Thoracic aorta (tissue), 2 donors: ENCODE results near the gene SLC35C1. TPM values are rescaled to one million over a fixed set of nuclear protein-coding genes. Genes with fewer than 3 reads are reported as not detected.

Experiments used
- ATAC-seq: fragments of 150-250 bp; one replicate; pipeline ENCODE4 v1.8.0; 2017; ENCODE audit warnings: low read depth; ENCODE audit not compliant: insufficient number of reproducible peaks, low FRiP score
- DNase-seq: peaks from one replicate; pipeline ENCODE4 v3.0.0-alpha.2; 2020; ENCODE audit warnings: low spot score
- H3K27ac ChIP-seq, 2 donors: fragments of 200-600 bp; sonication (generic); 1 replicate in 1 of 2; 2 replicates in 1 of 2; pipeline ENCODE4 v1.5.1; 2016; ENCODE audit warnings: mild to moderate bottlenecking in 2 of 2, moderate library complexity in 2 of 2
- H3K27me3 ChIP-seq: fragments of 200-600 bp; sonication (generic); replicated peaks from 2 replicates; pipeline ENCODE4 v1.6.0; 2016; ENCODE audit warnings: mild to moderate bottlenecking; ENCODE audit not compliant: insufficient read depth
- H3K36me3 ChIP-seq: fragments of 200-600 bp; sonication (generic); one replicate; pipeline ENCODE4 v1.5.1; 2016
- H3K4me1 ChIP-seq, 2 donors: fragments of 200-600 bp; sonication (generic); 1 replicate in 1 of 2; 2 replicates in 1 of 2; pipeline versions ENCODE4 v1.5.1 to v1.6.0; 2016; ENCODE audit warnings: low read depth in 2 of 2, mild to moderate bottlenecking in 1 of 2; ENCODE audit not compliant: control insufficient read depth in 1 of 2
- H3K4me3 ChIP-seq: fragments of 200-600 bp; sonication (generic); 2 replicates; pipeline ENCODE4 v1.5.1; 2016; ENCODE audit warnings: mild to moderate bottlenecking
- H3K9me3 ChIP-seq: fragments of 200-600 bp; sonication (generic); 2 replicates; pipeline ENCODE4 v1.5.1; 2016
- CTCF ChIP-seq: fragments of 200-600 bp; sonication (generic); IDR thresholded peaks from one replicate; pipeline ENCODE4 v1.5.1; 2019; ENCODE audit warnings: antibody characterized with exemption
- total RNA-seq, 2 donors: library from RNA; depleted of rRNA; stranded (reverse); fragments of >200 nt; gene quantifications; one replicate each; pipeline versions ENCODE4 v1.1.0 to v1.2.3, GENCODE V29; 2016

SLC35C1 gene
- total RNA-seq, 2 donors from 2014 or later = 18.8 to 28.4 TPM

- H3K9me3 ChIP-seq = no peaks in the 10 kb centered on the region
- H3K27me3 ChIP-seq = no peaks in the 10 kb centered on the region
- H3K27ac ChIP-seq = no peak overlapping the region
- ATAC-seq (no peak), DNase-seq (no peak)
- H3K4me3 ChIP-seq = no peak overlapping the region
- no peaks in the 10 kb centered on the region for H3K36me3 ChIP-seq
- TF ChIP-seq CTCF = no peak
- no peaks in the 10 kb centered on the region for H3K4me1 ChIP-seq
Observed at GRCh38 chr11:45828996-45829395, 24.0 kb downstream of the SLC35C1 start.

DNA sequence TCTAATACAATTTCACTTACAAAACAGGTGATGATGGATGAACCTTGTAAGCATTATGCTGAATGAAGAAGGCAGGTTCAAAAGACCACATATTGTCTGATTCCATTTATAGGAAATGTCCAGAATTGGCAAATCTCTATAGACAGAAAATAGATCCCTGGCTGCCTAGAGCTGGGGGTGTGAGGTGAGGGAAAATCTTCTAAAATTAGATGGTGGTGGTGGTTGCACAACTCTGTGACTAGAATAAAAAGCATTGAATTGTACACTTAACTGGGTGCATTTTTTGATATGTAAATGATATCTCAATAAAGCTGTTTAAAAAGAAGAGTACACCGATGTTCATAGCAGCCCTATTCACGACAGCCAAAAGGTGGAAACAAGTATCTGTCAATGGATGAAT, 25.6 kb downstream of the SLC35C1 start:
- DNase-seq = no peak
- no peak for TF ChIP-seq CTCF
- Histone ChIP-seq H3K27me3 (no peaks in the 10 kb centered on the region), H3K4me1 (no peaks in the 10 kb centered on the region), H3K9me3 (no peaks in the 10 kb centered on the region), H3K27ac (no peak overlapping the region), H3K36me3 (no peaks in the 10 kb centered on the region), H3K4me3 (no peak overlapping the region)
- no peak for ATAC-seq

GRCh38 chr11:45832811-45833441, 28.0 kb downstream of the SLC35C1 start:
- Histone ChIP-seq H3K36me3 (no peaks in the 10 kb centered on the region), H3K4me1 (no peaks in the 10 kb centered on the region), H3K27me3 (no peaks in the 10 kb centered on the region), H3K9me3 (no peaks in the 10 kb centered on the region), H3K27ac (no peak overlapping the region), H3K4me3 (no peak overlapping the region)
- no peak for TF ChIP-seq CTCF
- DNase-seq (no peak), ATAC-seq (no peak)

- ATAC-seq (no peak), DNase-seq (no peak)
- Histone ChIP-seq H3K36me3 (no peaks in the 10 kb centered on the region), H3K27me3 (no peaks in the 10 kb centered on the region), H3K27ac (no peak overlapping the region), H3K4me3 (no peak overlapping the region), H3K9me3 (no peaks in the 10 kb centered on the region), H3K4me1 (no peaks in the 10 kb centered on the region)
- TF ChIP-seq CTCF = no peak
Observed at GRCh38 chr11:45833761-45834160, 28.8 kb downstream of the SLC35C1 start.

DNA sequence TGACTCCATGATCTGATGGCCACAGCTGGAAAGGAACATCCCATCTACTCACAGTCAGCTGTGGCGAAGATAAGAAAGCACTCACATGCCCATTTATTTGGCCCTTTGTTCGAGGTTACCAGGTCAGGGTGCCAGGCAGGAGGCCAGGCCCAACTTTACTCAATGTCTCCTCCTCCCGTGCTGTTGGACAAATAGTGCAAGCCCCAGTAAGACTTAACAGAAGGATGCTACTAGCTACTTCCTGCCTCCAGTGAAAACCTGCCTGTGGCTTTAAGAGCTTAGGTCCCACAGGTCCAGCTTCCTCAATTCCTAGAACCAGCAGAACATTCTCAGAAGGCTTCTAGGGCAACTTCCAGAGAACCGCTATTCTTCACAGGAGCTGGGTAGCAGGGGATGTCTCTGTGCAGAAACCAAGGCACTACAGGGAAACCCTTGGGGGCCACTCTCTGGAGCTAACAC, 29.4 kb downstream of the SLC35C1 start:
- Histone ChIP-seq H3K4me1 (no peaks in the 10 kb centered on the region), H3K36me3 (no peaks in the 10 kb centered on the region), H3K9me3 (no peaks in the 10 kb centered on the region), H3K27me3 (no peaks in the 10 kb centered on the region), H3K4me3 (no peak overlapping the region), H3K27ac (no peak overlapping the region)
- ATAC-seq (no peak), DNase-seq (no peak)
- no peak for TF ChIP-seq CTCF
